Thyroid gland (tissue), 4 donors: ENCODE measurements around the gene RPL3. TPM values are rescaled to one million over a fixed set of nuclear protein-coding genes. Genes with fewer than 3 reads are reported as not detected.

Experiments used
- DNase-seq, 2 donors: peaks; one replicate each; pipeline ENCODE4 v3.0.0-alpha.2; 2019
- H3K27ac ChIP-seq, 3 donors: fragments of 200-600 bp; sonication (generic); 1 replicate in 2 of 3; 2 replicates in 1 of 3; pipeline ENCODE4 v1.5.1; 2016 to 2019; ENCODE audit warnings: mild to moderate bottlenecking in 1 of 3, moderate library complexity in 1 of 3
- H3K27me3 ChIP-seq: fragments of 200-600 bp; sonication (generic); one replicate; pipeline ENCODE4 v1.5.1; 2019
- H3K36me3 ChIP-seq, 2 donors: fragments of 200-600 bp; sonication (generic); one replicate each; pipeline ENCODE4 v1.5.1; 2016 to 2019
- H3K4me1 ChIP-seq, 2 donors: fragments of 200-600 bp; sonication (generic); one replicate each; pipeline ENCODE4 v1.5.1; 2017 to 2019
- H3K4me3 ChIP-seq, 3 donors: fragments of 200-600 bp; sonication (generic); replicated peaks in 1 of 3; 1 replicate in 2 of 3; 2 replicates in 1 of 3; pipeline ENCODE4 v1.5.1; 2016; ENCODE audit warnings: mild to moderate bottlenecking in 1 of 3
- H3K9me3 ChIP-seq: fragments of 200-600 bp; sonication (generic); one replicate; pipeline ENCODE4 v1.5.1; 2017
- POLR2A ChIP-seq, 2 donors: fragments of 450-650 bp; IDR thresholded peaks; one replicate each; pipeline ENCODE4 v1.6.1; 2017; ENCODE audit warnings: antibody characterized with exemption in 2 of 2, mild to moderate bottlenecking in 2 of 2, moderate library complexity in 1 of 2
- WGBS, 2 donors: methylation state at CpG; one replicate each; pipeline ENCODE4 v1.1.5; 2017; 5-methylcytosine and 5-hydroxymethylcytosine counted together
- intact Hi-C: fragments of 100-400 bp; cut with DNase I; formaldehyde crosslinking; loops from one replicate; pipeline ENCODE4 v1.15.1; 2023
- total RNA-seq, 4 donors: library from RNA; depleted of rRNA; stranded (reverse); fragments of >200 nt; gene quantifications; one replicate each; pipeline ENCODE4 v1.2.3, GENCODE V29; 2016
- TF ChIP-seq, protein P1 (sequence below), 6 experiments: fragments of 200-600 bp in 3 of 6; fragments of 450-650 bp in 3 of 6; sonication (generic) in 3 of 6; IDR thresholded peaks; one replicate each; pipeline ENCODE4 v1.5.1; 2016 to 2019; ENCODE audit warnings: antibody characterized with exemption in 6 of 6, mild to moderate bottlenecking in 2 of 6, inconsistent platforms in 1 of 6, moderate library complexity in 1 of 6

The RPL3 gene
- total RNA-seq, 4 donors from 2014 or later: 1,451 to 2,031 (median 1,880) TPM

DNA sequence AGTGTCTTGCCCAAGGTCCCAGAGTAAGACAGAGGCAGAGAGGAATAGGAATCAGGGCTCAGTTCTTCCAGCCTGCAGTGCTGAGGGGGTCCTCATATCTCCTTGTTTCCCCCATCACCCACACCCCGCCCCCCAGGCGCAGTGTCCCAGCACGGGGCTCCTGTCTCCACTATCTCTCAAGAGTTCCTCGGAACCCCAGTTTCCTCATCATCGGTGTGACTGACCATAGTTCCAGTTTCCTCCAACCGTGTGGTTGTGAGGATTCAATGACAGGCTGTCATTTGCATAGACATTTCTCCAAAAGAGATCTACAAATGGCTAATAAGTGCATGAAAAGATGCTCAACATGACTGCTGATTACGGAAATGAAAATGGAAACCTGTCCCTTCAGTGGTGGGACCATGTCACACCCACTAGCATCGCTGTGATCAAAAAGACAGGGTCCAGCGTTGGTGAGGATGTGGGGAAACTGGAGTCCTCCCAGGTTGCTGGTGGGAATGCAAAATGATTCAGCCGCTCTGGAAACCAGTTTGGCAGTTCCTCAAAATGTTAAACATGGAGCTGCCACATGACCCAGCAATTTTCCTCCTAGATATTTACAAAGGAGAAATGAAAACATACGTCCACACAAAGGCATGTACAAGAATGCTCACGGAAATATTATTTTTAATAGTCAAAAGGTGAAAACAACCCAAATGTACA lies 42.8 kb downstream of the RPL3 start:
- WGBS, 2 donors: 85 to 89% methylated on average over 11 to 12 of the region's 12 CpGs
- H3K4me1 ChIP-seq: no peaks in the 10 kb centered on the region
- H3K4me3 ChIP-seq: no peak overlapping the region
- TF ChIP-seq, protein P1, sequence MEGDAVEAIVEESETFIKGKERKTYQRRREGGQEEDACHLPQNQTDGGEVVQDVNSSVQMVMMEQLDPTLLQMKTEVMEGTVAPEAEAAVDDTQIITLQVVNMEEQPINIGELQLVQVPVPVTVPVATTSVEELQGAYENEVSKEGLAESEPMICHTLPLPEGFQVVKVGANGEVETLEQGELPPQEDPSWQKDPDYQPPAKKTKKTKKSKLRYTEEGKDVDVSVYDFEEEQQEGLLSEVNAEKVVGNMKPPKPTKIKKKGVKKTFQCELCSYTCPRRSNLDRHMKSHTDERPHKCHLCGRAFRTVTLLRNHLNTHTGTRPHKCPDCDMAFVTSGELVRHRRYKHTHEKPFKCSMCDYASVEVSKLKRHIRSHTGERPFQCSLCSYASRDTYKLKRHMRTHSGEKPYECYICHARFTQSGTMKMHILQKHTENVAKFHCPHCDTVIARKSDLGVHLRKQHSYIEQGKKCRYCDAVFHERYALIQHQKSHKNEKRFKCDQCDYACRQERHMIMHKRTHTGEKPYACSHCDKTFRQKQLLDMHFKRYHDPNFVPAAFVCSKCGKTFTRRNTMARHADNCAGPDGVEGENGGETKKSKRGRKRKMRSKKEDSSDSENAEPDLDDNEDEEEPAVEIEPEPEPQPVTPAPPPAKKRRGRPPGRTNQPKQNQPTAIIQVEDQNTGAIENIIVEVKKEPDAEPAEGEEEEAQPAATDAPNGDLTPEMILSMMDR (IDR thresholded peaks at IDR 0.05): no peak
- no peak for TF ChIP-seq POLR2A (IDR thresholded peaks at IDR 0.05)
- DNase-seq: no peak
- no peaks in the 10 kb centered on the region for H3K9me3 ChIP-seq
- intact Hi-C loops: no loop called here
- H3K27me3 ChIP-seq: no peaks in the 10 kb centered on the region
- no peak overlapping the region for H3K27ac ChIP-seq
- H3K36me3 ChIP-seq: no peaks in the 10 kb centered on the region

DNA sequence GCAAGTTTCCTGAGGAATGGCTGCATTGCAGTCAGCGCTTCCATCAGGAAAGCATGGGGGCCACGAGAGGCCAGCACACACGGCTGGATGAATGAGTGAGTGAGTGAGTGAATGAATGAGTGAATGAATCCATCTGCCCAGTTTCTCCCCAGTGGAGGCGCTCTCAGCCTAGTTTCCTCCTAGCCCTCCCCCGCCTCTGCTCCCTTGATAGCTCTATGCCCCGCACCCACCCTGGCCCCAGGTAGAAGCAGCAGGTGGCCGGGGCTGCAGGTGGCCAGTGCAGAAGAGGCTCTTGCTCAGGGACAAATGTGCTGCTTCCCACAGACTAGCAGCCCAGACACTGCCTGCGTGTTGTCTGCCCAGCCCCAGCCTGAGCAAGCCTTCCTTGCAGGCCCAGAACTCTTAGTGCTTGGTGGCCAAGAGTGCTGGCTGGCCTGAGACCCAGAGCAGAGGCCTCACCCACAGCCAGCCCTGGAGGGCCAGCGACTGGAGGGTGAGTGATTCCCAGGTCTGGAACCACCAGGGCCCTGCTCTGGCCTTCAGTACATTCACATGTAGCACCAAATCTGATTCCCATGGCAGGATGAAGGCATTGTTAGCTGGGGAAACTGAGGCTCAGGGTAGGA lies 43.5 kb downstream of the RPL3 start:
- intact Hi-C loops: no loop called here
- TF ChIP-seq, protein P1 (IDR thresholded peaks at IDR 0.05): no peak
- TF ChIP-seq POLR2A (IDR thresholded peaks at IDR 0.05): no peak
- no peak overlapping the region for H3K4me3 ChIP-seq
- H3K27ac ChIP-seq: no peak overlapping the region
- no peaks in the 10 kb centered on the region for H3K36me3 ChIP-seq
- 81 to 83% methylated on average over 7 to 8 of the region's 9 CpGs for WGBS, 2 donors
- no peak for DNase-seq
- H3K27me3 ChIP-seq: no peaks in the 10 kb centered on the region
- H3K9me3 ChIP-seq: no peaks in the 10 kb centered on the region
- no peaks in the 10 kb centered on the region for H3K4me1 ChIP-seq

DNA sequence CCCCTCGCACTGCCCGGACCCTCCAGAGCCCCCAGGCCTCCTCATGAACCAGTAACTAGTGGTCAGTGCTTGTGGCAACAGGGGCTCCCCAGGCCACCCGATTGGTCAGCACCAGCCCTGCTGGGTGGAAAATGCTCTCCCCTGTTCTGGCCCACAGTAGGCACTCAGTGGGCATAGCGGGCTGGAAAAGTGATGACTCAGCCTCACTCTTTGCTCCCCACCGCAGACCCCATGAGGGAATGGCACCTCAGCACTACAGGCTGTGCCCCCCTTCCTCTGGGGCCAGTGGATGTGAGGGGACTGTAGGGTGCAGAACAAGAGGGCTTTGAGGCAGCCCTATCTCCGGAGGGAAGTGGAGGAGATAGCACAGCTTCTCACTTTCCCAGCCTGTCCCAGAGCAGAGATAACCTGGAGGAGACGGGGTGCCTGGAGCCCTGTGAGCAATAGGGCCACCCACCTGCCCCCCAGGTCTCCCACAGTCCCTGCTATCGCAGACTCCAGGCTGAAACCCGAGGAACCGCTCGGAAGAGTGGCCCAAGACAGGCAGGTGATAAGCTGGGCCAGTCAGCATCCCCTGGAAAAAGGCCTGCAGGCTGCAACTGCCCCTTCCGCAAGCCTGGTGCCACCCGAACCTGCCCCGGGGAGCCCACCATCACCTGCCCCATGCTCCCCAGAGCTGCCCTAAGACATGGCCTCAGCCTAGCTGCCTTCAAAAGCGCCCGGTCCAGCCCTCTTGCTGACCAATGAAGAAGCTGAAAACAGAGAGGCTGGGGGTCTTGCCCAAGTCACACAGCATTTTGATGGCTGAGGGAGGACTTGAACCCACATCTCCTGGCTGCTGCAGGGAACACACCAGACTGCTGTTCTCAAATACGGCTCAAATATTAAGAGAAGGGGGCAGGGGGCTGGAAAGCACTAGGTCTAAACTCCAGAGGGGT lies 45.2 kb downstream of the RPL3 start:
- no peak overlapping the region for H3K4me3 ChIP-seq
- no peaks in the 10 kb centered on the region for H3K27me3 ChIP-seq
- no peak overlapping the region for H3K27ac ChIP-seq
- no peaks in the 10 kb centered on the region for H3K36me3 ChIP-seq
- 78 to 87% methylated on average over 13 to 17 of the region's 17 CpGs for whole genome bisulfite sequencing, 2 donors
- no peaks in the 10 kb centered on the region for H3K4me1 ChIP-seq
- intact Hi-C loops: no loop called here
- TF ChIP-seq POLR2A (IDR thresholded peaks at IDR 0.05): no peak
- TF ChIP-seq, protein P1 (IDR thresholded peaks at IDR 0.05): no peak
- DNase-seq: no peak
- no peaks in the 10 kb centered on the region for H3K9me3 ChIP-seq

DNA sequence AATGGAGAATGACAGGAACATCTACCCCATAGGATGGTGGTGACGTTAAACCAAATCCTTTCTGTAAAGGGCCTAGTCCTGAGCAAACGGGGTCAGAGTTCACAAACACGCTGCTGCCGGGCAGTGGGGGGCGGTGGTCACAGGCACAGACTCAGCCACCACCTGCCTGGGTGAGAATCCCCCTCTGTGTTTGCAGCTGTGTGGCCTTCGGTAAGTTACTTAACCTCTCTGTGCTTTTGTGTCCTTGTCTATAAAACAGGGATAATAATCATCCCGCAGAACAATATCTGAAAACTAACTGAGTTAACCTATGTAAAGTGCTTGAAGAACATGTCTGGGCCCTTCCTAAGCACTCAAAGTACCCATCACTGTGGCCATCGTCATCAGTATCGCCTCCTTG lies 48.6 kb downstream of the RPL3 start:
- H3K36me3 ChIP-seq: no peaks in the 10 kb centered on the region
- DNase-seq: no peak
- H3K9me3 ChIP-seq: no peaks in the 10 kb centered on the region
- 94 to 95% methylated on average over 9 of the region's 9 CpGs for WGBS, 2 donors
- intact Hi-C loops: no loop called here
- H3K27me3 ChIP-seq: no peaks in the 10 kb centered on the region
- no peak overlapping the region for H3K4me3 ChIP-seq
- H3K4me1 ChIP-seq: no peaks in the 10 kb centered on the region
- H3K27ac ChIP-seq: no peak overlapping the region
- TF ChIP-seq, protein P1 (IDR thresholded peaks at IDR 0.05): no peak
- TF ChIP-seq POLR2A (IDR thresholded peaks at IDR 0.05): no peak
